PC-9 (cell line): ENCODE results near the gene EMP2.

Experiments used
- EZH2 ChIP-seq: fragments of 200-600 bp; sonication (generic); IDR thresholded peaks from 2 replicates; pipeline ENCODE4 v1.8.0; 2017; ENCODE audit warnings: antibody characterized with exemption, low read depth
- TF ChIP-seq, protein P1 (sequence below): fragments of 200-600 bp; sonication (generic); conservative IDR thresholded peaks from 2 replicates; pipeline ENCODE4 v1.6.1; 2017; ENCODE audit warnings: mixed run types, antibody characterized with exemption, mild to moderate bottlenecking, moderate library complexity

DNA sequence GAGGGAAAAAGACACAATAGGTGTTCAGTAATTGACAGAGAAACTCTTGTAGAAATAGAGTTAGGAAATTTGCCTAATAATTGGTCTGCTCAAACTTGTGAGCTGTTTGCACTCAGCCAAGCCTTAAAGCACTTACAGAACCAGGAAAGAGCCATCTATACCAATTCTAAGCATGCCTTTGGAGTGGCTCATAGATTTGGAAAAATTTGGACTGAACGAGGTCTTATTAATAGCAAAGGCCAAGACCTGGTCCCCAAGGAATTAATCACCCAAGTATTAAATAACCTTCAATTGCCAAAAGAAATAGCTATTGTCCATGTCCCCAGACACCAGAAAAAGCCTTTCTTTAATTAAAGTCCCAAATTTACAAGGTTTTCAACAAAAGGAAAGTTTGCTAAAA lies 90.3 kb downstream of the EMP2 start:
- TF ChIP-seq, protein P1, sequence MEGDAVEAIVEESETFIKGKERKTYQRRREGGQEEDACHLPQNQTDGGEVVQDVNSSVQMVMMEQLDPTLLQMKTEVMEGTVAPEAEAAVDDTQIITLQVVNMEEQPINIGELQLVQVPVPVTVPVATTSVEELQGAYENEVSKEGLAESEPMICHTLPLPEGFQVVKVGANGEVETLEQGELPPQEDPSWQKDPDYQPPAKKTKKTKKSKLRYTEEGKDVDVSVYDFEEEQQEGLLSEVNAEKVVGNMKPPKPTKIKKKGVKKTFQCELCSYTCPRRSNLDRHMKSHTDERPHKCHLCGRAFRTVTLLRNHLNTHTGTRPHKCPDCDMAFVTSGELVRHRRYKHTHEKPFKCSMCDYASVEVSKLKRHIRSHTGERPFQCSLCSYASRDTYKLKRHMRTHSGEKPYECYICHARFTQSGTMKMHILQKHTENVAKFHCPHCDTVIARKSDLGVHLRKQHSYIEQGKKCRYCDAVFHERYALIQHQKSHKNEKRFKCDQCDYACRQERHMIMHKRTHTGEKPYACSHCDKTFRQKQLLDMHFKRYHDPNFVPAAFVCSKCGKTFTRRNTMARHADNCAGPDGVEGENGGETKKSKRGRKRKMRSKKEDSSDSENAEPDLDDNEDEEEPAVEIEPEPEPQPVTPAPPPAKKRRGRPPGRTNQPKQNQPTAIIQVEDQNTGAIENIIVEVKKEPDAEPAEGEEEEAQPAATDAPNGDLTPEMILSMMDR = no peak
- TF ChIP-seq EZH2 = no peak
